Hippocampal formation (tissue), 2 donors: ENCODE measurements around the gene ADAMTS8.
"Not testable (repeated sequence)": the region's sequence is repeated elsewhere in the genome, so short reads cannot be mapped to it uniquely, and the experiment has no call there.

ENCODE experiments used
- DNase-seq, 2 donors: peaks; one replicate each; lab custom pipeline; 2025; lab: John Stamatoyannopoulos, UW

The ADAMTS8 gene

GRCh38 chr11:130438401-130439159, 10.2 kb upstream of the ADAMTS8 start:
- DNase-seq: not testable (repeated sequence)

DNA sequence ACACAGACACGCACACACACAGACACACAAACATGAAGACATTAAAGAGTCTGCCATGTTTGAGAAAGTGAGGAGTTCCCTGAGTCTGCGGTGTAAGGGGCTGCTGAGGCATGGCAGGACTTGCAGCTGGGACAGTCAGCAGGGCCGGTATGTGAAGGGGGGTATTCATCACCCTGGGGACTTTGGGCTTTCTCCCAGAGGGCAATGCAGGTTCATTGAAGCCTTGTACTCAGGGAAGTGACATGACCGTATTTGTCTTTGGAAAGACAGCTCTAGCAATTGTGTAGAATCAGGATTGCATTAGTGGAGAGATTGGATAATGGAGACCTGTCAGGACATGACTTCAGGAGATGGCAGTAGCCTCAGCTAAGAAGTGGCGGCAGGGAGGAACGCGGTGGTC, 9.4 kb upstream of the ADAMTS8 start:
- no peak for DNase-seq

DNA sequence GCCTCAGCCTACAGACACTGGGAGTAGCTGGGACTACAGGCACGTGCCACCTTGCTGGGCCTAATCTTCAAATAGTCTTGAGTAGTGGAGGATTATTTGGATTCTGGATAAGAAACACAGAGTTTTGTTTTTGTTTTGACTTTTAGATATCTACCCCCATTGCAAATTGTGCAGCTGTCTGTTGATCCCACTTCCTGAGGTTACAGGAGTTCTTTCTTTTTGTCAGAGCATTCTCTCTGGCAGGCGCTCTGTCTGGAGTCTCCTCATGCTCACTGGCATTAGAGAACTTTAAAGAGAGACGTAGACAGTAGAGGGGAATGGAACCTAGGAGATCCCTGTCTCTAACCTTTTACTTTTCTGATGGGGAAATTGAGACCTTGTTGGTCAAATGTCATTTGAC, 7.8 kb upstream of the ADAMTS8 start:
- no peak for DNase-seq

DNA sequence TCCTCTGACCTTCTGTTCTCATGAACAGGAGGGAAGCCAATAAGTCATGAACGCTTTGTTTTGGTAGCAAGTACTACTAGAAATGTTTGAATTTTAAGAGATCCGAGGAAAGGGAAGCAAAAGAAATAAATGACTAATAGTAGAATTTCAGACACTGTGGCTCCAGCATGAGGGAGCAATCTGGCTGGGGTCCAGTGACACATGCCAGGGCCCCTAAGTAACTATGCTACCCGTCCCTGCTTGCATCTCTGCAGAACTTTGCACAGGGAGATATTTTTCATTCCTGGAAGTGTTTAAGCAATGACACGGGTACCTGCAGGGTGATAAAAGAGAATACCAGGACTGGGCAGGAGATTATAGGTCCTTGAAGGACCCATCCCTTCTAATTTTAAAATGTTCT, 7.3 kb upstream of the ADAMTS8 start:
- DNase-seq: no peak

DNA sequence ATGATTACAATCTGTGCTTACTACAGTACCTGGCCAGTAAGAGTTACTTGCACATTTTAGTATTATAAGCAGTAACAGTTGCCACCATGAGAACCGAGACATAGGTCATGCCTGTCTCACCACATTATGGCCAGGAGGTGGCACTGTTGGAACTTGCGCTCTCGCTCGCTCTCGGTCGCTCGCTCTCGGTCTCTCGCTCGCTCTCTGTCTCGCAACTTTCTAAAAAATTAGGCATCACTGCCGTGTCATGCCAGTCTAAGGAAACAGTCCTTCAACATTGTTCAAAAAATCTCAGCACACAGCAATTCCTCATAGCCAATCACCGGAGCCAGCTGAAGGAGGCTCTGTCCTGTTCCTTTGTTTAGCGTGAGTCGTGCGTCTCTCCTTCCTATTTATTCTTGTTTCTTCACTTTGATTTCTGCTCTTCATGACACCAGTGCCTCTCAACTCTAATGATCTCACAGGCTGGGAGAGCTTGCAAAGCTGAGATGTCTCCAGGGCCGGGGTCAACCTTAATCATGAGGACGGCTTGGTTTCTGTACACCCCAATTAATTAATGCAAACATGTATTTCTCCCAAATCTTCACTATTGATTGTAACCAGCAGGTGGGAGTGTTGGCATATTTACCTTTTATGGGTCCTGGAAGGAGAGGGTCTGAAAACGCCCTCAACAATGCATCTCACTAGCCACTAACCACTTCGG, 6.3 kb upstream of the ADAMTS8 start:
- DNase-seq: peak; percentile 71 to 87

DNA sequence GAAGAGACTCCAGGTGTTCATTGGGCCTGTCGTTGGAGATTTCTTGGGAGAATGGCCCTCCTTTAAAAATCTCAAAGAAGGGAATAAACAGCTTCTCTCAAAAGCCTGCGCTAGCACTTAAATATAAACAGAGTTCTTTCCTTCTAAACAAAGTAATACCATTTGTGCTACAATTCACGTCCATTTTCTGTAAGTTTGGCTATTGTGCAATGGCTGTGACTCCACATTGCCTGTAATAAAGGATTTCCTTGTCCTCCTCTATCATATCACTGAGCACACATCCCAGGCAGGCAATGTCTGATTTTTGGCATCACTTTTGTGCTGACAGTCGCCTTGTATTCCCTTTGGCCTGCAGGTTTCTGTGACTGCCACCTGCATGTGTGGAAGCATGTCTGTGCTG, 4.9 kb upstream of the ADAMTS8 start:
- no peak for DNase-seq

GRCh38 chr11:130431801-130432200, 3.4 kb upstream of the ADAMTS8 start:
- DNase-seq: no peak

- peak; percentile 34 to 55 for DNase-seq
These were observed 2.9 kb upstream of the ADAMTS8 start for GRCh38 chr11:130431331-130431773.

DNA sequence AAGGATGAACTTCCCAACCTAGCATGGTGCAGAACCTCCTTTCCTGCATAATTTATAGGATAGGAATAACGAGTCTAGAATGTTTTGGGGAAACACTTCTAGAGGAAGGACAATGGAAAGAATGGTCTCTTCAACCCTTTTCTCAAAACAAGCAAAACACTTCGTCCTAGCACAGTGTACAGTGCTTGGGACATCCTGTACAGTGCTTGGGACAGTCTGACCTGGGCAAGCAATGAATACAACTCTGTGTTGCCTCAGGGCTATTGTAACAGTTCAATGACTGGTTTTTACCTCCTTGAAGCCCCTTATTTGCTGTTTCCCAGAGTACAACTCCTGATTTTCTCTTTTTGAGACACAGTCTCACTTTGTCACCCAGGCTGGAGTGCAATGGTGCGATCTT, 1.6 kb upstream of the ADAMTS8 start:
- no peak for DNase-seq

GRCh38 chr11:130429120-130429681, 792 bp upstream of the ADAMTS8 start:
- DNase-seq: no peak

DNA sequence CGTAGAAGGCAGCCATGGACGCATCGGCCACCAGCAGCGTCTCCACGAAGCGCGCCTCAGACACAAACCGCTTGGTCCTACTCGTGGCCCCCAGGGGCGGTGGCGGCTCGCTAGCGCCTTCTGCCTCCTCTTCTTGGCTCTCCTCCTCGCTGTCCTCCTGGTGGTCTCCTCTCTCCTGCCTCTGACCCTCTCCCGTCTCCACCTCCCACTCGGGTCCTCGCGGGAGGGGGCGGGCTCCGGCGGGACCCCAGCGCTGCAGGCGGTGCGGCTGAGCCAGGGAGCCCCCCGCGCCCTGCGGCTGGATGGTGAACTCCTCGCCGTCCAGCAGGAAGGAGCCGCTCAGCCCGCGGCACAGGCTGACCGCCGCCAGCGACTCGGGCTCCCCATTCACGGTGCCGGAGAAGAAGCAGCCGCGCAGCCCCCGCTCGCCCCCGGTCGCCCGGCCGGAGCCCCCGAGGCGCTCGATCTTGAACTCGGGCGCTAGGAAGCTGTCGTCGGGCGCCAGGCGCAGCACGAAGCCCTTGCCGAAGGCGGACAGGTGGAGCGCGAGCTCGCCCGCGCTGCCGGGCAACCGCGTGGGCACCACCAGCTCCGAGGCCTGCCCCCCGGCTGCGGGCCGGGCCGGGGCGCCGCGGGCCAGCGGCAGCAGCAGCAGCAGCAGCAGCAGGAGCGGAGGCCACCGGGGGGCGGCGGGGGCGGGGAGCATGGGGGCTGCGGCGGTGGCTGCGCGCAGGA, 661 bp downstream of the ADAMTS8 start:
- DNase-seq: peak in 1 of 2 donors; percentile 54

GRCh38 chr11:130426837-130427341, 1.5 kb downstream of the ADAMTS8 start:
- no peak for DNase-seq

GRCh38 chr11:130426223-130426836, 2.1 kb downstream of the ADAMTS8 start:
- peak in 1 of 2 donors; percentile 48 for DNase-seq

GRCh38 chr11:130425156-130425555, 3.3 kb downstream of the ADAMTS8 start:
- no peak for DNase-seq

DNA sequence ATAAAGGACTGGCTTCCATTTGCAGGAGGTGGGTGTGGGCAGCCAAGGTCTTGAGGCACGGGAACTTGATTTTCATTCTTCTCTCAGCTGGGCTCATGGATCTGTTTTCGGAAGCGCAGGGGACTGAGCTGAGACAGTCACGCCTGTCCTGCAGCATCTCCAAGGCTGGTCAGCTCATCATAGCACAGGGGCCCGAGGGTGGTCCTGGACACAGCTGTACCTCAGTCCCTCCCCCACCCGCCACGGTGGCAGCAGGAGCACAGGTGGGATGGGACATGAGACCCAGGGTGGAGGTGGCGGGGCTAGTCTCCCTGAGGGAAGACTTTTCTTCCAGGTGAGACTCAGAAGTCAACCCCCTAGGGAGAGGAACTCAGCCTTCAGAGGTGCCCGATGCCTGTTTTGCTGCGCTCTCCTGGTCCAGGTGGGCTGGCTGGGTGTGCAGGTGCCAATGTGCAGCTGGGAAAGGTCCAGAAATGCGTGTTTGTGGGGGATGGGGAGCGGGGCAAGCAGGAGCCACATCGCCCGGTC, 3.7 kb downstream of the ADAMTS8 start:
- no peak for DNase-seq

GRCh38 chr11:130423541-130424142, 4.8 kb downstream of the ADAMTS8 start:
- no peak for DNase-seq

GRCh38 chr11:130422251-130422995, 6.0 kb downstream of the ADAMTS8 start:
- no peak for DNase-seq

- no peak for DNase-seq
These were observed 6.7 kb downstream of the ADAMTS8 start for GRCh38 chr11:130421697-130422096.

DNA sequence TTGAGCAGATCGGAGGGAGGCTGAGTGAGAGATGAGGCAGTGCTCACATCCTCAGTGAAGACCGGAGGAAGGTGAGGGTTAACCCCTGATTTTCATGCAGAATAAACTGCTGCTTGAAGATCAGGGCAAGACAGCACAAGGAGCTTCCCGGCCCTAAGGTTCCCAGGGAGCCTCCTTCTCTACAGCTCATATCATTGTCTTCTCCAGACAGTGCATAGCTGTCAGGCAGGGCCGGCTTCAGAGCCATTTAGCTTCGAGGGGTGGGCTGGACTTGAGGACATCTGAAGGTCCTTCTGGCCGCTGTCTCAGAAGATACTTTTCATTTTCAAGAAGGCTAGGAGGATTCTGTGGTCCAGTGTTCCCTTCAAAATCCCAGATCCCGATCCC, 7.2 kb downstream of the ADAMTS8 start:
- no peak for DNase-seq

DNA sequence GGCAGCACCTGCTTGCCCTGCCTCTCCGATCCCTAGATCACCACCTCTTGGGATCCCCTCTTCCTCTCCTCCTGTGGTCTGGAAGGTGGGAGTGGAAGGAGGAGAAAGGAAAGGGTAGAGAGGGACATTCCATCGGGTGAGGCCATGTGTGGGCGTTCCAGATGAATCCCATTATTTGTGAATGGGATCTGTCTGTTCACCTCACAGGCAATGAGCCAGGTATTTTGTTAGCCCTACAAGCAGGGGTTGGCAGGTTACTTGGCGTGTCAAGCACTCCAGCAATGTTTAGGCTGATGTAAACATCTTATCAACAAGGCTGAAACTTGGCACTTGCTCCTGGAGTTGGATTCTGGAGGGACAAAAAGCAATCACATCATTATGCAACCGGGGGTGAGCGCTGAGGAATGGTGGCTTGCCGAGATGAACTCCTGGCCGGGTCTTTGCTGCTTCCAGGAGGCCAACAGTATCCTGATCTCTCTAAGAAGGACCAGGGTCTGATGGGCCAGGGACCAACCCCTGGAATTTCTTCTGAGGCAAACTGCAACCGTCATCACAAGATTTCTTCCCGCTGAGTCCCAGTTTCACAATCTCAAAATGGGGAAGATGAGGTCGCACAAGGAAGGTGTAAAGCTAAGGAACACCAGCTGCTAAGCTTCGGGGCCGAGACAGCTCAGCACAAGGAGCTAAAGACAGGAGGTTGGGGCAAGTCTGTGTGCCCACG, 7.8 kb downstream of the ADAMTS8 start:
- no peak for DNase-seq
